Heart left ventricle (tissue), 16 donors: ENCODE measurements around the gene KRT10. TPM values are rescaled to one million over a fixed set of nuclear protein-coding genes. Genes with fewer than 3 reads are reported as not detected.

Source experiments
- ATAC-seq, 4 donors: fragments of 200-7000 bp; cut with Tn5 transposase; one replicate each; pipeline ENCODE4 v1.9.1; 2020 to 2022; ENCODE audit warnings: moderate library complexity in 4 of 4, mild to moderate bottlenecking in 3 of 4, moderate number of reproducible peaks in 1 of 4
- DNase-seq, 5 donors: peaks; one replicate each; pipeline ENCODE4 v3.0.0-alpha.2; 2020
- H3K27ac ChIP-seq, 12 donors: fragments of 200-600 bp; sonication (generic) in 4 of 12; one replicate each; pipeline versions ENCODE4 v1.5.0 to v1.8.0; 2016 to 2022; ENCODE audit warnings: mild to moderate bottlenecking in 2 of 12
- H3K27me3 ChIP-seq, 9 donors: fragments of 200-600 bp; sonication (generic) in 2 of 9; one replicate each; pipeline versions ENCODE4 v1.5.1 to v1.8.0; 2016 to 2022; ENCODE audit warnings: mild to moderate bottlenecking in 3 of 9
- H3K36me3 ChIP-seq, 9 donors: fragments of 200-600 bp; sonication (generic) in 2 of 9; one replicate each; pipeline versions ENCODE4 v1.5.0 to v1.8.0; 2018 to 2022; ENCODE audit warnings: mild to moderate bottlenecking in 2 of 9
- H3K4me1 ChIP-seq, 12 donors: fragments of 200-600 bp; sonication (generic) in 4 of 12; one replicate each; pipeline versions ENCODE4 v1.5.0 to v1.8.0; 2016 to 2022; ENCODE audit warnings: mild to moderate bottlenecking in 3 of 12
- H3K4me3 ChIP-seq, 12 donors: fragments of 200-600 bp; sonication (generic) in 4 of 12; one replicate each; pipeline versions ENCODE4 v1.5.0 to v1.8.0; 2017 to 2022; ENCODE audit warnings: mild to moderate bottlenecking in 9 of 12, moderate library complexity in 4 of 12
- H3K9me3 ChIP-seq, 12 donors: fragments of 200-600 bp; sonication (generic) in 4 of 12; one replicate each; pipeline versions ENCODE4 v1.5.0 to v1.8.0; 2016 to 2022; ENCODE audit warnings: mild to moderate bottlenecking in 1 of 12
- POLR2A ChIP-seq, 2 donors: fragments of 450-650 bp; IDR thresholded peaks; one replicate each; pipeline ENCODE4 v1.6.1; 2017; ENCODE audit warnings: antibody characterized with exemption in 2 of 2, mild to moderate bottlenecking in 2 of 2, moderate library complexity in 2 of 2
- WGBS, 4 donors: extraction: QIAGEN DNeasy Blood & Tissue Kit in 2 of 4; methylation state at CpG; one replicate each; pipeline versions ENCODE4 v1.1.5 to v1.1.7; 2013 to 2018; 5-methylcytosine and 5-hydroxymethylcytosine counted together
- intact Hi-C, 10 donors: fragments of 100-400 bp; cut with DNase I; formaldehyde crosslinking; loops; one replicate each; pipeline versions ENCODE4 v1.11.1 to v1.14.2; 2022
- polyA plus RNA-seq, 2 donors: library from polyadenylated mRNA; stranded (reverse); fragments of 200-250 nt; gene quantifications; one replicate each; pipeline ENCODE4 v1.2.3, GENCODE V29; 2013
- total RNA-seq, 9 donors: library from RNA; depleted of rRNA in 2 of 9; stranded (reverse); fragments of >200 nt in 2 of 9; fragmentation: NEBNext Ultra II Directional in 3 of 9; extraction: Animal tissue kit (Norgen Biotek cat#: 25700) in 3 of 9; gene quantifications; one replicate each; pipeline versions ENCODE4 v1.1.0 to v1.2.4, GENCODE V29; 2016 to 2023
- TF ChIP-seq, protein P1 (sequence below), 12 donors: fragments of 200-600 bp; sonication (generic) in 4 of 12; IDR thresholded peaks; one replicate each; pipeline versions ENCODE4 v1.5.0 to v1.8.0; 2018 to 2022; ENCODE audit warnings: antibody characterized with exemption in 12 of 12, mild to moderate bottlenecking in 5 of 12
- donor health status: ischemic (EF 13 %, LVEDD 7.1; RV severe dilation, severe dysfunction).
- donor health status: healthy with polysubstance abuse.
- donor health status: DM: no; HTN: yes; CAD: no.
- donor health status: DM: no; HTN: no; CAD: no.
- donor health status: ischemic (EF 25% LVEDD 6.9; RV normal size, moderate dysfunction).
- donor health status: ischemic (EF 25% LVEDD 5.7; RV mildly dilated, moderate dysfunction).
- donor health status: healthy.
- donor health status: DM: yes; HTN: yes; CAD: no.
- donor health status: ischemic (EF 35%, LVEDD 5.7; RV mildly dilated, moderate dysfunction).
- donor health status: nonischemic (EF 11% LVEDD 7.7; RV severe dilation, severe dysfunction).
- donor health status: DM: yes; HTN: yes; CAD: no.
- donor health status: PGD.
- donor health status: ischemic (EF 29% LVEDD 5.4; RV normal size, mild dysfunction).
- donor health status: nonischemic (EF 23%, LVEDD 6.1; RV moderate dilation, normal function).

The KRT10 gene
- total and polyA plus RNA-seq, 11 donors, result 17.6 to 81.9 (median 50.1) TPM

GRCh38 chr17:40775945-40776344 is 46.5 kb downstream of the KRT10 start:
- no peak overlapping the region for H3K27ac ChIP-seq
- H3K4me1 ChIP-seq, result no peaks in the 10 kb centered on the region
- peaks cover 0 to 58% (median 17%) of the 10 kb centered on the region in 9 donors for H3K27me3 ChIP-seq
- 56 to 82% (median 68%) methylated on average over 4 of the region's 4 CpGs for WGBS, 4 donors
- H3K9me3 ChIP-seq, result no peaks in the 10 kb centered on the region
- H3K4me3 ChIP-seq, result no peak overlapping the region
- DNase-seq (no peak), ATAC-seq (peak in 1 of 4 donors; percentile 47)
- no peaks in the 10 kb centered on the region for H3K36me3 ChIP-seq
- intact Hi-C loops, result no loop called here
- TF ChIP-seq, protein P1, sequence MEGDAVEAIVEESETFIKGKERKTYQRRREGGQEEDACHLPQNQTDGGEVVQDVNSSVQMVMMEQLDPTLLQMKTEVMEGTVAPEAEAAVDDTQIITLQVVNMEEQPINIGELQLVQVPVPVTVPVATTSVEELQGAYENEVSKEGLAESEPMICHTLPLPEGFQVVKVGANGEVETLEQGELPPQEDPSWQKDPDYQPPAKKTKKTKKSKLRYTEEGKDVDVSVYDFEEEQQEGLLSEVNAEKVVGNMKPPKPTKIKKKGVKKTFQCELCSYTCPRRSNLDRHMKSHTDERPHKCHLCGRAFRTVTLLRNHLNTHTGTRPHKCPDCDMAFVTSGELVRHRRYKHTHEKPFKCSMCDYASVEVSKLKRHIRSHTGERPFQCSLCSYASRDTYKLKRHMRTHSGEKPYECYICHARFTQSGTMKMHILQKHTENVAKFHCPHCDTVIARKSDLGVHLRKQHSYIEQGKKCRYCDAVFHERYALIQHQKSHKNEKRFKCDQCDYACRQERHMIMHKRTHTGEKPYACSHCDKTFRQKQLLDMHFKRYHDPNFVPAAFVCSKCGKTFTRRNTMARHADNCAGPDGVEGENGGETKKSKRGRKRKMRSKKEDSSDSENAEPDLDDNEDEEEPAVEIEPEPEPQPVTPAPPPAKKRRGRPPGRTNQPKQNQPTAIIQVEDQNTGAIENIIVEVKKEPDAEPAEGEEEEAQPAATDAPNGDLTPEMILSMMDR (IDR thresholded peaks at IDR 0.05), result no peak
- TF ChIP-seq POLR2A (IDR thresholded peaks at IDR 0.05), result no peak

DNA sequence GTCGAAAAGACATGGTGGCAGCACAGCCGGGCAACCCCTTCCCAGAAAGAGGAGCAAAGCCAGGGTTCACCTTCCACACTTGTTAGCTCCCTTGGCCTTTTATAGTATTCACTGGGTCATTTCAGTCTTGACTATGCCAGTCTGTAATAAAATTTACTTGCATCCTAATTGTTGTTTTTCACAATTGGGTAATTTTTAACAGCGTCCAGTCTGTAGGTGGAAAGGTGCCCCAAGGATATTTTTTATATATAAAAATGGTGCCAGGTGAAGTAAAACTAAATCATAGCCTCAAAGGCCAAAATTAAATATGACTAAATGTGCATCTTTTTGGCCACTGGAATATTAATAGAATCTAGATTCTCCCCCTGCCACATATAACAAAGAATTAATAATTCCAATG is 50.3 kb downstream of the KRT10 start, which contains the start of gene KRT26:
KRT26 (minus strand) TSS at position 101 of the 400 bp plus-strand sequence; CDS start at position 13, 88 bp downstream.
- Histone ChIP-seq H3K36me3 (no peaks in the 10 kb centered on the region), H3K4me3 (no peak within 1 kb of the TSS), H3K9me3 (no peaks in the 10 kb centered on the region), H3K4me1 (no peaks in the 10 kb centered on the region), H3K27me3 (peaks cover 0 to 37% (median 3%) of the 10 kb centered on the region in 9 donors), H3K27ac (no peak within 1 kb of the TSS)
- 85 to 93% (median 90%) methylated on average over 3 of the region's 3 CpGs for WGBS, 4 donors
- no peak for DNase-seq
- no peak for ATAC-seq
- intact Hi-C loops, result no loop called here
- TF ChIP-seq, protein P1 (IDR thresholded peaks at IDR 0.05), result no peak

Other genes with a start within 250 kb of the KRT10 start
- gene SMARCE1, start 174.8 kb downstream of the KRT10 start, total RNA-seq, result 10 to 100 TPM; 51.8 to 88.0 (median 59.4) TPM
- 10 to 100 TPM; 38.6 to 60.9 TPM for gene SMARCE1, start 174.8 kb downstream of the KRT10 start, polyA plus RNA-seq
- gene KRT222, start 157.4 kb downstream of the KRT10 start, total RNA-seq, result 1 to 10 TPM in 1 of 9 donors, under 1 TPM in 4, not detected in 4; 0.25 to 1.3 (median 0.96) TPM
- gene KRT222, start 157.4 kb downstream of the KRT10 start, polyA plus RNA-seq, result not detected
- not detected for gene KRT24, start 118.9 kb downstream of the KRT10 start, total RNA-seq
- not detected for gene KRT24, start 118.9 kb downstream of the KRT10 start, polyA plus RNA-seq
- not detected for gene KRT25, start 67.3 kb downstream of the KRT10 start, total RNA-seq
- gene KRT25, start 67.3 kb downstream of the KRT10 start, polyA plus RNA-seq, result not detected
- gene KRT26, start 50.4 kb downstream of the KRT10 start, total RNA-seq, result not detected
- gene KRT26, start 50.4 kb downstream of the KRT10 start, polyA plus RNA-seq, result not detected
- not detected for gene KRT27, start 40.1 kb downstream of the KRT10 start, total RNA-seq
- gene KRT27, start 40.1 kb downstream of the KRT10 start, polyA plus RNA-seq, result not detected
- gene KRT28, start 22.7 kb downstream of the KRT10 start, total RNA-seq, result not detected
- gene KRT28, start 22.7 kb downstream of the KRT10 start, polyA plus RNA-seq, result not detected
- gene KRT12, start 44.6 kb upstream of the KRT10 start, total RNA-seq, result not detected
- not detected for gene KRT12, start 44.6 kb upstream of the KRT10 start, polyA plus RNA-seq
- not detected for gene KRT20, start 62.6 kb upstream of the KRT10 start, total RNA-seq
- gene KRT20, start 62.6 kb upstream of the KRT10 start, polyA plus RNA-seq, result under 1 TPM in 1 of 2 donors, not detected in 1; 0.12 TPM
- under 1 TPM in 1 of 9 donors, not detected in 8; 0.16 TPM for gene KRT23, start 115.0 kb upstream of the KRT10 start, total RNA-seq
- not detected for gene KRT23, start 115.0 kb upstream of the KRT10 start, polyA plus RNA-seq
- gene KRT39, start 144.3 kb upstream of the KRT10 start, total RNA-seq, result not detected
- not detected for gene KRT39, start 144.3 kb upstream of the KRT10 start, polyA plus RNA-seq
- gene KRT40, start 161.7 kb upstream of the KRT10 start, total RNA-seq, result not detected
- gene KRT40, start 161.7 kb upstream of the KRT10 start, polyA plus RNA-seq, result not detected
- not detected for gene KRTAP3-3, start 171.6 kb upstream of the KRT10 start, total RNA-seq
- gene KRTAP3-3, start 171.6 kb upstream of the KRT10 start, polyA plus RNA-seq, result not detected
- gene KRTAP3-2, start 177.3 kb upstream of the KRT10 start, total RNA-seq, result not detected
- not detected for gene KRTAP3-2, start 177.3 kb upstream of the KRT10 start, polyA plus RNA-seq
- not detected for gene KRTAP3-1, start 186.5 kb upstream of the KRT10 start, total RNA-seq
- not detected for gene KRTAP3-1, start 186.5 kb upstream of the KRT10 start, polyA plus RNA-seq
- not detected for gene KRTAP1-5, start 204.6 kb upstream of the KRT10 start, total RNA-seq
- not detected for gene KRTAP1-5, start 204.6 kb upstream of the KRT10 start, polyA plus RNA-seq
- gene KRTAP1-4, start 207.6 kb upstream of the KRT10 start, total RNA-seq, result not detected
- gene KRTAP1-4, start 207.6 kb upstream of the KRT10 start, polyA plus RNA-seq, result not detected
- gene KRTAP1-3, start 212.3 kb upstream of the KRT10 start, total RNA-seq, result not detected
- not detected for gene KRTAP1-3, start 212.3 kb upstream of the KRT10 start, polyA plus RNA-seq
- gene KRTAP1-1, start 218.8 kb upstream of the KRT10 start, total RNA-seq, result not detected
- not detected for gene KRTAP1-1, start 218.8 kb upstream of the KRT10 start, polyA plus RNA-seq
- not detected for gene KRTAP2-1, start 224.7 kb upstream of the KRT10 start, total RNA-seq
- gene KRTAP2-1, start 224.7 kb upstream of the KRT10 start, polyA plus RNA-seq, result not detected
- gene KRTAP2-2, start 232.6 kb upstream of the KRT10 start, total RNA-seq, result not detected
- not detected for gene KRTAP2-2, start 232.6 kb upstream of the KRT10 start, polyA plus RNA-seq
- not detected for gene KRTAP2-3, start 237.5 kb upstream of the KRT10 start, total RNA-seq
- not detected for gene KRTAP2-3, start 237.5 kb upstream of the KRT10 start, polyA plus RNA-seq
- gene KRTAP2-4, start 243.3 kb upstream of the KRT10 start, total RNA-seq, result not detected
- gene KRTAP2-4, start 243.3 kb upstream of the KRT10 start, polyA plus RNA-seq, result not detected